Activated CD8-positive, alpha-beta memory T cell treated with anti-CD3 and anti-CD28 coated beads for 4 hours (primary cell): Measurements from ENCODE around the gene GCK.

Experiments
- DNase-seq, 2 donors: peaks; one replicate each; pipeline ENCODE4 v3.0.0-alpha.2; 2020; ENCODE audit warnings: low read depth in 2 of 2

GCK gene

GRCh38 chr7:44189286-44189992 lies at the start of gene GCK:
Gene GCK, minus strand, starts transcription at chr7:44189439. Its CDS starts 486 bp downstream, at chr7:44188953.
- no peak for DNase-seq

GRCh38 chr7:44238116-44238695 lies 49.0 kb upstream of the GCK start:
- DNase-seq = no peak

- no peak for DNase-seq
Measured at GRCh38 chr7:44237696-44238095, 48.5 kb upstream of the GCK start.

GRCh38 chr7:44236333-44236728 lies 47.1 kb upstream of the GCK start:
- DNase-seq = no peak

GRCh38 chr7:44235582-44236332 lies 46.5 kb upstream of the GCK start:
- DNase-seq = no peak

- no peak for DNase-seq
Measured at GRCh38 chr7:44235066-44235465, 45.8 kb upstream of the GCK start.

GRCh38 chr7:44232901-44233715 lies 43.9 kb upstream of the GCK start:
- DNase-seq = no peak

GRCh38 chr7:44232396-44232795 lies 43.2 kb upstream of the GCK start:
- DNase-seq = no peak

GRCh38 chr7:44231088-44231487 lies 41.8 kb upstream of the GCK start:
- DNase-seq = no peak

- DNase-seq = no peak
Measured at GRCh38 chr7:44230286-44230685, 41.0 kb upstream of the GCK start.

- no peak for DNase-seq
Measured at GRCh38 chr7:44229546-44230105, 40.4 kb upstream of the GCK start.

GRCh38 chr7:44228571-44229350 lies 39.5 kb upstream of the GCK start:
- no peak for DNase-seq

GRCh38 chr7:44227911-44228310 lies 38.7 kb upstream of the GCK start:
- DNase-seq = no peak

- DNase-seq = no peak
Measured at GRCh38 chr7:44226396-44226753, 37.1 kb upstream of the GCK start.

GRCh38 chr7:44225566-44226395 lies 36.5 kb upstream of the GCK start:
- no peak for DNase-seq

GRCh38 chr7:44224974-44225565 lies 35.8 kb upstream of the GCK start:
- no peak for DNase-seq

- DNase-seq = no peak
Measured at GRCh38 chr7:44224080-44224973, 35.1 kb upstream of the GCK start.

- no peak for DNase-seq
Measured at GRCh38 chr7:44223362-44224079, 34.3 kb upstream of the GCK start.
